Skin epidermis (tissue), 12 donors: ENCODE results near the gene NEDD8.

Experiments
- H3K27ac ChIP-seq, 21 experiments: fragments of 200-600 bp; sonication (generic) in 11 of 21; one replicate each; pipeline ENCODE4 v1.5.0; 2020; ENCODE audit warnings: mild to moderate bottlenecking in 3 of 21, inconsistent platforms in 2 of 21, moderate library complexity in 2 of 21
- H3K4me3 ChIP-seq, 7 experiments: fragments of 200-600 bp; sonication (generic) in 2 of 7; one replicate each; pipeline ENCODE4 v1.5.0; 2020; ENCODE audit warnings: inconsistent platforms in 2 of 7, mild to moderate bottlenecking in 2 of 7, moderate library complexity in 1 of 7

Gene NEDD8

DNA sequence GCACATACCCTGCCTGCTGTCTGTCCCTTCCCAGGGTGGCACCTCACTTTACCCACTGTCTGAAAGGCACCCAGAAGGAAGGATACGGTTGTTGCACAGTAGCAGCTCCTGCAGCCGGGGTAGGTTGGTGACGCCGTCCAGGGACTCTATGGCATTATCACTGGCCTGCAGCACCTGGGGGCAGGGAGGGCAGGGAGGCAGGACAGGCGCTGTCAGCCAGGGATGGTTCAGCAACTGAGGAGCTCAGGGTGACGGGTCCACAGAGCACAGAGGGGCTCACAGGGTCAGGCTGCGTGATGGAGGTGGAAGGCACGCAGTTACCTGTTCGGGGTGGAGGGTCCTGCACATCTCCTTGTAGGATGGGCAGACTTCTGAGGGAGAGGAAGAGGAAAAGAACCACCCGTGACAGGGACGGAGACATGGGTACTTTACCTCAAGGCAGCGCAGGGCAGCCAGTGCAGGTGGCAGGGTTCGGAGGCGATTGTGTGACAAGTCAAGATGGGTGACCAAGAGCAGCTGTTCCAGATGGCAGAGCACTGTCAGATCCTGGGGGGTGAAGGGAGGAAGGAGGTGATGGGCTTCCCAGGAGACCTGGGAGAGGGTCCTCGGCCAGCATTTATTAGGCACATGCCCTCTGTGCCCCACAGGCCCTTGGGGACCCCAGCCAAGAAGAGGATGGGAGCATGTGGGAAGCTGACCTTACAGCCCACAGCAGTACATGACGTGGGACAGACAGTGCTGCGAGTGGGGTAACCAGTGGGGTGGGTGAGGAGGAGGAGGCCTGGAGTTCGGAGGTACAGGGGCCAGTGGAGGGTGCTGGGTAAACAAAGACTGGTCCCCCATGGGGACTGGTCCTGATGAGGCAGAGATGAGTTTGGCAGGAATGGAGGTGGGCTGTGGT lies 34.4 kb upstream of the NEDD8 start:
- Histone ChIP-seq H3K4me3 (no peak overlapping the region), H3K27ac (no peak overlapping the region)

DNA sequence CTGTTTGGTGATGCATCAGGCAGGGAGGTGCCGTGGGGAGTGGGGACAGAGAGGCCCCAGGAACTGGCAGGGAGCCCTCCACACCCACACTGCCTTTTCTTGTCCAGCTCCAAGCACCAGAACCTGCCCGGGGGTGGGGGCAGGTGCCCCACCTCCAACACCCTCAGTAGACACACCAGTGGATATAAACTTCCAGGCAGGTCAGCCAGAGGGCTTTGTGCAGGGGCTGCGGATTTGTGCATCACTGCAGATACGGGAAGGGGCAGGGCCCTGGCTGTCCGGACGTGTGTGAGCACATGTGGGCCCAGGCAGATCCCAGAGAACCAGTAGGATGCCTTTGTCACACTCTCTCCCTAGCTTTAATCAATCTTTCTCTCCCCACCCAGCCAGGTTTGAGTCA lies 32.1 kb upstream of the NEDD8 start:
- Histone ChIP-seq H3K4me3 (no peak overlapping the region), H3K27ac (peak overlapping the region in 19 of 21 experiments; percentile 13 to 82 (median 65))

DNA sequence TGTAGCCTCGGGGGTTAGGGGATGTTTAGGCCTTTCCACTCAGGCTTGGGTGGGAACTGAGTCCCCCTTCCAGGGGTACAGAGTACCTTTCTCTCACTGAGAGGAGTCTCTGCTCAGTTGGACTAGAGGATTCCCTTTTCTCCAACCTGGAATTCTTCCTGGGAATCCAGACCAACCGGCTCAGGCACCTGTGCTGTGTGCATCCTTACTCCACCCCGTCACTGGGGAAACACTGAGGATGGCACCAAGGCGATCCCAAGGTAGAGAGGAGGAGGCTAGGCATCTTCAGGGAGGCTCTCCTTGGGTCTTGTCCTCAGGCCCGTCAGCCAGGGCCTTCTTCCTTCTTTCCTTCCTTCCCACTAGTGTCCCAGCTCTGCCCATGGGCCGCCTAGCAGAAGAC lies 31.7 kb upstream of the NEDD8 start:
- Histone ChIP-seq H3K27ac (peak overlapping the region in 18 of 21 experiments; percentile 6 to 82 (median 68)), H3K4me3 (no peak overlapping the region)

- peak within 1 kb of the TSS in 5 of 7 experiments; percentile 1 to 23 (median 11) for H3K4me3 ChIP-seq
- peak within 1 kb of the TSS; percentile 13 to 82 (median 65) for H3K27ac ChIP-seq
Observed at GRCh38 chr14:24262821-24263733, 30.9 kb upstream of the NEDD8 start, which contains the start of gene TGM1. Gene TGM1 (minus strand): TSS chr14:24263177. CDS start chr14:24262352, 825 bp downstream.

DNA sequence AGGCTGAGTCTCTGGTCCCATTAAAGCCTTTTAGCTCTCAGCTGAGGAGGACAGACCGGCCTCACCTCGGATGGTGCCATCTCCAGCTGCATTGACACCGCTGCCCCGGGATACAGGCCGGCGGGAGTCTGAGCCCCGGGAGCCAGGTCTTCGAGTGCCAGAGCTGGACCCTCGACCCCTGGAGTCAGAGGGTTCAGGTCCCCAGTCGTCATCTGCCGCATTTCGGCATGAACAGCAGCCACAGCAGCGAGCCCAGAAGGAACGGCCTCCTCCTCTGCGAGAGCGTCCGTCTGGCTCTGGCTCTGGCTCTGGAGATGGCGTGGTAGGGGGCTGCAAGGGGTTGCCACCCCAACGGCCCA lies 29.8 kb upstream of the NEDD8 start:
- peak overlapping the region in 8 of 21 experiments; percentile 16 to 82 (median 69) for H3K27ac ChIP-seq
- H3K4me3 ChIP-seq = peak overlapping the region in 4 of 7 experiments; percentile 1 to 23 (median 9)

DNA sequence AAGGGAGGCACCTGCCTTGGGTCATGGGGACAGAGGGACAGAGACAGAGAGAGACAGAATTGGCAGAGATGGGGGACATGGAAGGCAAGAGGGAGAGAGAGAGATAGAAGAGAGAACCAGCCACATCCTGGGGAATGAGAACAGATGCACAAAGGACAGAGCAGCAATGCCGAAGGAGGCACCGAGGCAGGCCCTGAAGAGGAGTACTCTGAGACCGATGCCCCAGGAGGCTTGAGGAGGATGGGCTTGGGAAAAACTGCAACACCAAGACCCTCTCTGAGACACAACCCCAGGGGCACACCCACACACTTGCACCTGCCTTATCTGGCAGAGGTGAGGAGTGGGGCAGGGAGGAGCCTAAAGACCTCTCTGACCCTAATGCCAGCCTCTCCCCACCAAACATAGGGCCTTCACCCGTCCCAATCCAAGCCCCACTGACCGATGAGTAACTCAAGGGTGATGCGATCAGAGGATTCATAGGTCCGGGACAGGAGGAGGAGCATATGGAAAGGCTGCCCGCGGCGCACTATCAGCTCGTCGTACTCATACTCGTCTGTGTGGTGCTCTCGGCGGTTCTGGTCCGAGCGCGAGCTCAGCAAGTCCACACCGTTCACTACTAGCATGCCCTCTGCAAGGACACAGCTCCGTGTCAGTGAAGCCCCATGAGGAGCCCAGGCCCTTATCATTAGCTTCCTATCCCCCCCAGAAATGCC lies 29.2 kb upstream of the NEDD8 start:
- peak overlapping the region in 5 of 7 experiments; percentile 1 to 23 (median 7) for H3K4me3 ChIP-seq

DNA sequence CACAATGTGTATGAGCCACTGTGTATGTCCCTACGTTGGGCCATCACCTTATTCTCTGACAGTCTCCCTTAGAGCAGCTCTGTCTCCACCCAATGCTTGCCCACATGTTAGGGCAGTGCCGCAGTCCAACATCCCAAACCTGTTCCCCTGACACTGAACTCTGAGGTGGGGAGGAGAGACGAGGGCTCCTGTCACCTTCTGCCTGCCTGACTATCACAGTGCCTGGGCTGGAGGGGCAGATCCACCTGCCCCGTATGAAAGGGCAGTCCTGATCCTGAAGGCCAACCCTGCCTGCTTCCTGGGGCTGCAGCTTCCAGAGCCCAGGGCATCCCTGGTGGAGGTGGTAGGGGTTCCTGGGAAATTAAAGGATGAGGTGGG lies 28.6 kb upstream of the NEDD8 start:
- H3K4me3 ChIP-seq = peak overlapping the region in 4 of 7 experiments; percentile 1 to 23 (median 5)
- peak overlapping the region in 9 of 21 experiments; percentile 11 to 82 (median 34) for H3K27ac ChIP-seq

More for the DNA sequence above, 29.2 kb upstream of the NEDD8 start:
- H3K27ac ChIP-seq = peak overlapping the region in 11 of 21 experiments; percentile 11 to 82 (median 45)

- H3K4me3 ChIP-seq = no peak overlapping the region
- peak overlapping the region in 9 of 21 experiments; percentile 5 to 82 (median 36) for H3K27ac ChIP-seq
Observed at GRCh38 chr14:24260026-24260779, 28.0 kb upstream of the NEDD8 start.

DNA sequence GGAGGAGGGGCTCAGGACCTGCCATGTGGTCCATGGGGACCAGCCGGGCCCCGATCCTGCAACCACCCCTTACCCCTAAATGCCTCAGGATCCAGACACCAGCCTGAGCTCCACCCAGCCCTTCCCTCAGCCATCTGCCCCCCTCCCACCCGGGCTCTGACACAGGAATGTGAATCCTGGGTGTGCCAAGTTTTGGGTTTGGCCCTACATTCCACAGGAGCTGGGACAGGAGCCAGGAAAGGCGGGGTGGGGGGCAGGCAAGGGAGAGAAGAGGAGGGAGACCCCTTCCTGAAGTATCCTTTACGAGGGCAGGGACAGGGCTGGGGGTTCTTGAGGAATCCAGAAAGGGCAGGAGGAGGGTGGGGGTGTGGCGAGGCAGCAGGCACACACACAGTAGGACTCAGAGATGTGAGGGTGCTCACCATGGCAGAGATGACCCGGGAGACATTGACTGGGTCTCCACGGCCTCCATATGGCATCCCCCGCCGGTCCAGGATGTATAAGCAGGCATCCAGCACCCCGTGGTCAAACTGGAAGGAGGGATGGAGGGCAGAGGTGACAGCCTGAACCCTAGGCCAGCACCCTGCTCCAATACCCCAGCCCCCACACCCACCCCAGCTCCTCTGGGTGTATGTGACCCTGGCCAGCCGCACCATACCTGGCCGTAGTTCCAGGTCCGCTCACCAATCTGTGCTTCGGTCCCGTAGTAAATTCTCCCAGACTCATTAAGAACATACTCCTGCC lies 27.3 kb upstream of the NEDD8 start:
- Histone ChIP-seq H3K4me3 (no peak overlapping the region), H3K27ac (peak overlapping the region in 12 of 21 experiments; percentile 2 to 82 (median 46))

- H3K4me3 ChIP-seq = no peak overlapping the region
- peak overlapping the region in 7 of 21 experiments; percentile 2 to 69 (median 41) for H3K27ac ChIP-seq
Observed at GRCh38 chr14:24258548-24259265, 26.5 kb upstream of the NEDD8 start.

DNA sequence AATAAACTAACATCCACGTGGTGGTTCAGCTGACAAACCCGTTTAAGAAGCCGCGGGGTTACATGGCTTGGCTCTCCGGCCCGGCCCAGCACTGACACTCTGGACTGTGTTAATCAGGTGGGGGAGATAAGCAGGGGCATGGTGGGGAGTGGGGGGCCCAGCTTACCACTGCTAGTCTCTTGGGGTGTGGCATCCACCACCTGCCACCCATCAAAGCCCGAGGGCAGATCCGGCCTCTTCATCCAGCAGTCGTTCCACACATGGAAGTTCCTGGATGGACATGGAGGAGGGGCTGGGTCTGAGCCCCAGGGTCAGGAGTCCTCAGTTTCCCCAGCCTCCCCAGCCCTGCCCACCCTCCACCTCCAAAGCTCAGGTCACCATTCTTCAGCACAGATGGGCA lies 26.0 kb upstream of the NEDD8 start:
- Histone ChIP-seq H3K27ac (peak overlapping the region in 1 of 21 experiments; percentile 21), H3K4me3 (no peak overlapping the region)

DNA sequence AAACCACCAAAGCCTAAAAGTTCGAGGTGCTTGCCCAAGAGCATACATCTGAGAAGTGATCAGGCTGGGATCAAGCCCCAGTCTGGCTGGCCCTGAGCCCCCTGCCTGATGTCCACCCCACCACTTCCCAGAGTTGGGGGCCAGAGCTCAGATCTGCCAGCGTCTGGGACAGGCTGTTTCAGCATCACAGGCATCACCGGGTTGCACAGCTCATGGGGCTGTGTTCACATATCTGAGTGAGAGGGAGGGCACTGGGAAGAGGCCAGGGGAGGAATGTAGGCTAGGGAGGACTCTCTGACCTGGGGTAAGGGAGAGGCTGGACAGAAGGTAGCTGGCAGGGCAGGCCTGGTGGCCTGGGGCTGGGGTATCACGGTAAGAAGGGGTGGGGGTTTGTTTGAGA lies 24.8 kb upstream of the NEDD8 start:
- no peak overlapping the region for H3K27ac ChIP-seq
- H3K4me3 ChIP-seq = no peak overlapping the region

DNA sequence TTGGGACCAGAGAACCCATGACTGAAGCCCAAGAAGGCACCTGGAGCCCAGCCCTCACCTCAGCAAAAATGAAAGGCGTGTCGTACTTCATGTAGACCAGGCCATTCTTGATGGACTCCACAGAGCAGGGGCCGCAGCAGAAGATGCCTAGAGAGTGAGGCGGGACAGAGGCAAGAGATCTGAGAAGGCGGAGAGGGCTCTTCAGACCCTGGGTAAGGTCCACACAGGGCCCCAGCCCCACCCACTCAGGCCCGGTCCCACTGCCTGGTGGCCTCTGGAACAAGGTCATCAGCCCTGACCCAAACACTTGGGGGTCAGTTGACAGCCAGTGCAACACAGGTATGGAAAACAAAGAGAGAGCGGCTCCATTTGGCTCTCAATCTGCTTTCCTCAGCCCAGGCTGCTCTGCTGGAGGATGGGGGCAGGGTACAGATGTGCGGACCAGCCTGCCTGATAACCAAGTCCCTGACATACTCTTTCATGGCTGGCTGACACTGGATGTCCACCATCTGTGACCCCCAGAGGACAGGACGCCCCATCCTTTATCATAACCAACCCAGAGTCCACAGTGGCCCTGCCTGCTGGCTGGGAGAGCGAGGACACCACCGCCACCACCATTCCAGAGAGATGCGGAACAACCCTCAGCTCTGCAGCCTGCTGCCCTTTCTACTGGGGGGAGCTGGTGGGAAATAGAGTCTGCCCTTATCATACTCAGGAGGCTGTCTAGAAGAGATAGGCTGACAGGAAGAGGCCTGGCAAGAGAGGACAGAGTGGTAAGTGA lies 24.0 kb upstream of the NEDD8 start:
- no peak overlapping the region for H3K27ac ChIP-seq
- no peak overlapping the region for H3K4me3 ChIP-seq

DNA sequence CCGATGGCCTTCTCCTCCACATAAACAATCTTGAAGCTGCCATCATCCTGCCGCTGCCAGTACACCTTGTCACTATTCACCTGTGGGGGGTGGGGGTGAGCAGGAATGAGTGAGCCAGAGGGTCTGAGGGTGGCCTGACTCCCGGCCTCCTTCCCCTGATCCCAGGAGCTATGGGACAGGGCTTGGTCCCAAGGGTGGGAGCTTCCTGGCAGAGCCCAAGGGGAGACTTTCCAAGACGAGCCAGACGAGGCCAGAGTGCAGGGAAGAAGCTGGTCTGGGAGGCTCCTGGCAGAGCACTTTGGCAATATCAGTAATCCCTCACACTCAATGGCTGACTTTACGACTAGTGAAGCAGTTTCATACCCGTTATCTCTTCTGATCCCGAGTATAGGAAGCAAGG lies 23.3 kb upstream of the NEDD8 start:
- no peak overlapping the region for H3K27ac ChIP-seq
- no peak overlapping the region for H3K4me3 ChIP-seq

DNA sequence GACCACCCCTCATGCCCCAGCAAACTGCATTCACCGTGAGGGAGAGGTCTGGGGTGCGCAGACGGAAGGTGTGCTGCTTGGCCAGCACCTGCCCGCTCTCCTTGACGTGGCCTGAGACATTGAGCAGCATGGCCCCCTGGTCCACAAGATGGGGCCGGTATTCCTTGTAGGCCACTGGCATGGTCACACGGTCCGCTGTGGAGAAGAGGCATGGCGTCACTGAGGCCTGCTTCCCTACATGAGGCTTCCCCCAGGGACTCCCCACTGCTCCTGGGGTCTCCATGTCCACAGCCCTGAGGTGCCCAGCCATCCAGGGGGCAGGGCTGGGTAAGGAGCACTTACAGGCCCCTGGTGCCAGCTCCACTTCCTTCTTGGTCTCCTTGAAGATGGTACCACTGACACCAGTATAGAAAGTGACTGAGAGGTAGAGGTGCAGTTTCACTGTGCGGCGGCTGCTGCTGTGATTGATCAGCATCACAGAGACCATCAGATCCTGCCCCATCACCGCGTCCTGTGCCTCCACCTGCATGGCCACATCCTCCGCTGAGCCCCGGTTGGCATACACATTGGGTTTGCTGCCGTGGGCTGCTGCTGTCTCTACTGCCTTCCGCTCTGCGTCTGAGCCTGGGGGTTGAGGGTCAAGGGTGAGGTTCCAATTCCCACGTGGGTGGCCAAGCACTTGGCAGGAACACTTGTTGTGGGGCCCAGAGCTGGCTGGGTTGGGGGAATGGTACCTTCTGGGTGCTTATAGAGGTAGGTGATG lies 22.6 kb upstream of the NEDD8 start:
- no peak overlapping the region for H3K27ac ChIP-seq
- no peak overlapping the region for H3K4me3 ChIP-seq

DNA sequence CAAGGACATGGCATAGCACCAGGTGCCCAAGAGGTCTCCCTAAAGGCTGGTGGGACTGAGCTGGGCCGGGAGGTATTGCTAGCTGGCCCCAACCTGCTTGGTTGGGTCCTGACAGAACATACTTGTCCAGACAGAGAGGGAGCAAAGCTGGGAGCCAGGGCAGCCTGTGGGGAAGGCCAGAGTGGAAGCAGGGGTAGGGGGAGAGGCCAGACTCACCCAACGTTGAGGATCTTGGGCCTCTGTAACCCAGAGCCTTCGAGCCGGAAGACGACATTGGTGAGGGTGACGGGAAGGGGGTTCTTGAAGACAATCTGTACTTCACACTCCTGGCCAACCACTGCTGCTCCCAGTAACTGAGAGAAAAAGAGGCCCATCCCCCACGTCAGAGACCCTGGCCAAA lies 21.8 kb upstream of the NEDD8 start:
- Histone ChIP-seq H3K27ac (no peak overlapping the region), H3K4me3 (no peak overlapping the region)
